GM23338 (cell line): ENCODE measurements around the gene LRRC47. TPM values are rescaled to one million over a fixed set of nuclear protein-coding genes. Genes with fewer than 3 reads are reported as not detected.

Source experiments
- CREB1 ChIP-seq: fragments of 250-450 bp; sonication (Bioruptor Pico); IDR thresholded peaks from 2 replicates; pipeline ENCODE4 v1.5.0; 2020; ENCODE audit warnings: low read depth, mild to moderate bottlenecking, moderate library complexity
- CTCF ChIP-seq, 2 experiments: fragments of 200-600 bp in 1 of 2; sonication (generic) in 1 of 2; conservative IDR thresholded peaks; 2 replicates each; pipeline versions ENCODE4 v1.5.1 to v1.6.1; 2016 to 2017; ENCODE audit warnings: antibody characterized with exemption in 2 of 2, low read depth in 2 of 2, mild to moderate bottlenecking in 2 of 2, moderate library complexity in 1 of 2
- EZH2 ChIP-seq: fragments of 200-600 bp; sonication (generic); IDR thresholded peaks from one replicate; pipeline ENCODE4 v1.8.0; 2017; ENCODE audit warnings: antibody characterized with exemption, mild to moderate bottlenecking, low read depth; ENCODE audit not compliant: unreplicated experiment
- EZH2phosphoT487 ChIP-seq: fragments of 200-600 bp; sonication (generic); IDR thresholded peaks from one replicate; pipeline ENCODE4 v1.8.1; 2018; ENCODE audit warnings: antibody characterized with exemption; ENCODE audit not compliant: unreplicated experiment
- NANOG ChIP-seq: IDR thresholded peaks from 2 replicates; pipeline ENCODE4 v1.6.1; 2016; ENCODE audit warnings: antibody characterized with exemption, borderline replicate concordance
- POLR2AphosphoS5 ChIP-seq: IDR thresholded peaks from 2 replicates; pipeline ENCODE4 v1.6.1; 2016; ENCODE audit warnings: antibody characterized with exemption, low read depth
- REST ChIP-seq: IDR thresholded peaks from one replicate; pipeline ENCODE4 v1.6.1; 2018; ENCODE audit warnings: antibody characterized with exemption; ENCODE audit not compliant: unreplicated experiment
- STAT1 ChIP-seq: IDR thresholded peaks from one replicate; pipeline ENCODE4 v1.6.1; 2016; ENCODE audit warnings: antibody characterized with exemption; ENCODE audit not compliant: unreplicated experiment
- ZNF114 ChIP-seq: fragments of 250-450 bp; sonication (Bioruptor Pico); IDR thresholded peaks from 2 replicates; pipeline ENCODE4 v1.5.0; 2020; ENCODE audit warnings: mild to moderate bottlenecking, moderate library complexity
- ZNF331 ChIP-seq: fragments of 250-450 bp; sonication (Bioruptor Pico); IDR thresholded peaks from 2 replicates; pipeline ENCODE4 v1.5.0; 2020; ENCODE audit warnings: low read depth, mild to moderate bottlenecking, moderate library complexity
- polyA plus RNA-seq: library from polyadenylated mRNA; unstranded; fragments of >200 nt; fragmentation: Nextera tagmentation; extraction: Ambion mirVana; gene quantifications from 2 replicates; pipeline ENCODE4 v1.2.1, GENCODE V29; 2016
- total RNA-seq: library from RNA; depleted of rRNA; stranded (reverse); fragments of >200 nt; shearing (Covaris generic); gene quantifications from 2 replicates; pipeline ENCODE4 v1.2.3, GENCODE V29; 2014
- TF ChIP-seq, protein P1 (sequence below): fragments of 250-450 bp; sonication (Bioruptor Pico); IDR thresholded peaks from 2 replicates; pipeline ENCODE4 v1.5.0; 2020; ENCODE audit warnings: mild to moderate bottlenecking, moderate library complexity

The LRRC47 gene
- total and polyA plus RNA-seq, 2 experiments from 2014 or later = 15.8 to 76.8 TPM

GRCh38 chr1:3762873-3763228, 33.4 kb downstream of the LRRC47 start (continued):
- TF ChIP-seq, protein P1, sequence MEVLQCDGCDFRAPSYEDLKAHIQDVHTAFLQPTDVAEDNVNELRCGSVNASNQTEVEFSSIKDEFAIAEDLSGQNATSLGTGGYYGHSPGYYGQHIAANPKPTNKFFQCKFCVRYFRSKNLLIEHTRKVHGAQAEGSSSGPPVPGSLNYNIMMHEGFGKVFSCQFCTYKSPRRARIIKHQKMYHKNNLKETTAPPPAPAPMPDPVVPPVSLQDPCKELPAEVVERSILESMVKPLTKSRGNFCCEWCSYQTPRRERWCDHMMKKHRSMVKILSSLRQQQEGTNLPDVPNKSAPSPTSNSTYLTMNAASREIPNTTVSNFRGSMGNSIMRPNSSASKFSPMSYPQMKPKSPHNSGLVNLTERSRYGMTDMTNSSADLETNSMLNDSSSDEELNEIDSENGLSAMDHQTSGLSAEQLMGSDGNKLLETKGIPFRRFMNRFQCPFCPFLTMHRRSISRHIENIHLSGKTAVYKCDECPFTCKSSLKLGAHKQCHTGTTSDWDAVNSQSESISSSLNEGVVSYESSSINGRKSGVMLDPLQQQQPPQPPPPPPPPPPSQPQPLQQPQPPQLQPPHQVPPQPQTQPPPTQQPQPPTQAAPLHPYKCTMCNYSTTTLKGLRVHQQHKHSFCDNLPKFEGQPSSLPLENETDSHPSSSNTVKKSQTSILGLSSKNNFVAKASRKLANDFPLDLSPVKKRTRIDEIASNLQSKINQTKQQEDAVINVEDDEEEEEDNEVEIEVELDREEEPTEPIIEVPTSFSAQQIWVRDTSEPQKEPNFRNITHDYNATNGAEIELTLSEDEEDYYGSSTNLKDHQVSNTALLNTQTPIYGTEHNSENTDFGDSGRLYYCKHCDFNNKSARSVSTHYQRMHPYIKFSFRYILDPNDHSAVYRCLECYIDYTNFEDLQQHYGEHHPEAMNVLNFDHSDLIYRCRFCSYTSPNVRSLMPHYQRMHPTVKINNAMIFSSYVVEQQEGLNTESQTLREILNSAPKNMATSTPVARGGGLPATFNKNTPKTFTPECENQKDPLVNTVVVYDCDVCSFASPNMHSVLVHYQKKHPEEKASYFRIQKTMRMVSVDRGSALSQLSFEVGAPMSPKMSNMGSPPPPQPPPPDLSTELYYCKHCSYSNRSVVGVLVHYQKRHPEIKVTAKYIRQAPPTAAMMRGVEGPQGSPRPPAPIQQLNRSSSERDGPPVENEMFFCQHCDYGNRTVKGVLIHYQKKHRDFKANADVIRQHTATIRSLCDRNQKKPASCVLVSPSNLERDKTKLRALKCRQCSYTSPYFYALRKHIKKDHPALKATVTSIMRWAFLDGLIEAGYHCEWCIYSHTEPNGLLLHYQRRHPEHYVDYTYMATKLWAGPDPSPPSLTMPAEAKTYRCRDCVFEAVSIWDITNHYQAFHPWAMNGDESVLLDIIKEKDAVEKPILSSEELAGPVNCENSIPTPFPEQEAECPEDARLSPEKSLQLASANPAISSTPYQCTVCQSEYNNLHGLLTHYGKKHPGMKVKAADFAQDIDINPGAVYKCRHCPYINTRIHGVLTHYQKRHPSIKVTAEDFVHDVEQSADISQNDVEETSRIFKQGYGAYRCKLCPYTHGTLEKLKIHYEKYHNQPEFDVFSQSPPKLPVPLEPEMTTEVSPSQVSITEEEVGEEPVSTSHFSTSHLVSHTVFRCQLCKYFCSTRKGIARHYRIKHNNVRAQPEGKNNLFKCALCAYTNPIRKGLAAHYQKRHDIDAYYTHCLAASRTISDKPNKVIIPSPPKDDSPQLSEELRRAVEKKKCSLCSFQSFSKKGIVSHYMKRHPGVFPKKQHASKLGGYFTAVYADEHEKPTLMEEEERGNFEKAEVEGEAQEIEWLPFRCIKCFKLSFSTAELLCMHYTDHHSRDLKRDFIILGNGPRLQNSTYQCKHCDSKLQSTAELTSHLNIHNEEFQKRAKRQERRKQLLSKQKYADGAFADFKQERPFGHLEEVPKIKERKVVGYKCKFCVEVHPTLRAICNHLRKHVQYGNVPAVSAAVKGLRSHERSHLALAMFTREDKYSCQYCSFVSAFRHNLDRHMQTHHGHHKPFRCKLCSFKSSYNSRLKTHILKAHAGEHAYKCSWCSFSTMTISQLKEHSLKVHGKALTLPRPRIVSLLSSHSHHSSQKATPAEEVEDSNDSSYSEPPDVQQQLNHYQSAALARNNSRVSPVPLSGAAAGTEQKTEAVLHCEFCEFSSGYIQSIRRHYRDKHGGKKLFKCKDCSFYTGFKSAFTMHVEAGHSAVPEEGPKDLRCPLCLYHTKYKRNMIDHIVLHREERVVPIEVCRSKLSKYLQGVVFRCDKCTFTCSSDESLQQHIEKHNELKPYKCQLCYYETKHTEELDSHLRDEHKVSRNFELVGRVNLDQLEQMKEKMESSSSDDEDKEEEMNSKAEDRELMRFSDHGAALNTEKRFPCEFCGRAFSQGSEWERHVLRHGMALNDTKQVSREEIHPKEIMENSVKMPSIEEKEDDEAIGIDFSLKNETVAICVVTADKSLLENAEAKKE (CRISPR knock-in tag) = no peak
- TF ChIP-seq CREB1 (CRISPR knock-in tag) = no peak
- no peak for TF ChIP-seq REST
- TF ChIP-seq POLR2AphosphoS5 = no peak
- TF ChIP-seq CTCF (conservative IDR thresholded peaks at IDR 0.05; ENCODE audit: low read depth in 2 of 2) = no peak
- no peak for TF ChIP-seq ZNF114 (CRISPR knock-in tag)
- TF ChIP-seq NANOG = no peak
- TF ChIP-seq ZNF331 = no peak
- no peak for TF ChIP-seq EZH2
- TF ChIP-seq EZH2phosphoT487 = no peak
- no peak for TF ChIP-seq STAT1
